Panc1 (cell line): Measurements from ENCODE around the gene LUC7L2. TPM values are rescaled to one million over a fixed set of nuclear protein-coding genes. Genes with fewer than 3 reads are reported as not detected.

Experiments used
- ATAC-seq: fragments of 200-7000 bp; cut with Tn5 transposase; 2 replicates; pipeline ENCODE4 v1.9.1; 2020; ENCODE audit warnings: mild to moderate bottlenecking, moderate library complexity
- BruUV-seq: library from RNA; stranded (reverse); fragments of 400-500 nt; replicated peaks from 2 replicates; lab custom pipeline; 2021; lab: Mats Ljungman, UMichigan
- CTCF ChIA-PET: fragments of 300-600 bp; sonication (Branson Sonifier 250); formaldehyde crosslinking; loops from one replicate; lab custom pipeline; 2022; ENCODE audit warnings: antibody characterized with exemption; lab: Charles Lee
- POLR2A ChIA-PET: fragments of 300-600 bp; sonication (Branson Sonifier 250); formaldehyde crosslinking; loops from one replicate; lab custom pipeline; 2022; ENCODE audit warnings: antibody characterized with exemption; lab: Charles Lee
- DNase-seq: peaks from one replicate; pipeline ENCODE4 v3.0.0-alpha.2; 2010; ENCODE audit warnings: low read depth, low spot score
- H3K27ac ChIP-seq: 2 replicates; pipeline ENCODE4 v1.5.1; 2011; ENCODE audit warnings: mild to moderate bottlenecking, low read length, inconsistent platforms
- H3K27me3 ChIP-seq: fragments of 200-500 bp; sonication (Bioruptor generic); 2 replicates; pipeline ENCODE4 v1.6.0; 2014; ENCODE audit warnings: low read length, inconsistent platforms; ENCODE audit not compliant: control insufficient read depth, insufficient read depth
- H3K36me3 ChIP-seq: fragments of 200-500 bp; sonication (Bioruptor generic); 2 replicates; pipeline ENCODE4 v1.5.1; 2014; ENCODE audit warnings: inconsistent platforms, mild to moderate bottlenecking, low read length, moderate library complexity; ENCODE audit not compliant: control insufficient read depth, insufficient read depth
- H3K4me1 ChIP-seq: 2 replicates; pipeline ENCODE4 v1.5.1; 2011; ENCODE audit warnings: inconsistent platforms, mild to moderate bottlenecking, low read length, moderate library complexity; ENCODE audit not compliant: control insufficient read depth, insufficient read depth
- H3K4me3 ChIP-seq, 2 experiments: 2 replicates each; pipeline ENCODE4 v1.5.1; 2011 to 2012; ENCODE audit warnings: low read depth in 2 of 2, low read length in 2 of 2, mild to moderate bottlenecking in 2 of 2, inconsistent platforms in 1 of 2, moderate library complexity in 1 of 2
- H3K9me3 ChIP-seq: fragments of 200-500 bp; sonication (Bioruptor generic); 2 replicates; pipeline ENCODE4 v1.5.1; 2014; ENCODE audit warnings: low read depth, mild to moderate bottlenecking, inconsistent platforms, low read length, moderate library complexity; ENCODE audit not compliant: control insufficient read depth, insufficient read depth
- CTCF ChIP-seq: fragments of 450-650 bp; IDR thresholded peaks from 2 replicates; pipeline ENCODE4 v1.5.1; 2017; ENCODE audit warnings: mild to moderate bottlenecking
- POLR2AphosphoS5 ChIP-seq: IDR thresholded peaks from 2 replicates; pipeline ENCODE4 v1.6.1; 2012; ENCODE audit warnings: mild to moderate bottlenecking, low read depth, low read length, moderate library complexity
- REST ChIP-seq, 2 experiments: IDR thresholded peaks; 2 replicates each; pipeline ENCODE4 v1.6.1; 2011 to 2012; ENCODE audit warnings: low read depth in 2 of 2, control low read depth in 1 of 2, low read length in 1 of 2, mild to moderate bottlenecking in 1 of 2, moderate library complexity in 1 of 2; ENCODE audit not compliant: insufficient read depth in 1 of 2
- SIN3A ChIP-seq: IDR thresholded peaks from 2 replicates; pipeline ENCODE4 v1.6.1; 2012; ENCODE audit warnings: low read depth, mild to moderate bottlenecking, low read length, moderate library complexity, borderline replicate concordance; ENCODE audit not compliant: insufficient read depth
- TCF7L2 ChIP-seq: IDR thresholded peaks from 2 replicates; pipeline ENCODE4 v1.6.1; 2011; ENCODE audit warnings: mild to moderate bottlenecking, low read depth, low read length, inconsistent platforms
- in situ Hi-C: cut with HindIII; loops from 2 replicates; pipeline ENCODE4 v1.10.0; 2016; ENCODE audit warnings: low sequenced_read_pairs, low pct_unique_long_range_greater_than_20kb
- intact Hi-C: fragments of 100-400 bp; cut with micrococcal nuclease; formaldehyde crosslinking; loops from one replicate; pipeline ENCODE4 v1.10.0; 2022; ENCODE audit not compliant: unreplicated experiment
- total RNA-seq: library from RNA; stranded (reverse); gene quantifications from one replicate; pipeline ENCODE4 v1.2.1, GENCODE V29; 2021; ENCODE audit not compliant: unreplicated experiment

Gene LUC7L2
- total RNA-seq, 1 experiment from 2014 or later: 110 TPM

DNA sequence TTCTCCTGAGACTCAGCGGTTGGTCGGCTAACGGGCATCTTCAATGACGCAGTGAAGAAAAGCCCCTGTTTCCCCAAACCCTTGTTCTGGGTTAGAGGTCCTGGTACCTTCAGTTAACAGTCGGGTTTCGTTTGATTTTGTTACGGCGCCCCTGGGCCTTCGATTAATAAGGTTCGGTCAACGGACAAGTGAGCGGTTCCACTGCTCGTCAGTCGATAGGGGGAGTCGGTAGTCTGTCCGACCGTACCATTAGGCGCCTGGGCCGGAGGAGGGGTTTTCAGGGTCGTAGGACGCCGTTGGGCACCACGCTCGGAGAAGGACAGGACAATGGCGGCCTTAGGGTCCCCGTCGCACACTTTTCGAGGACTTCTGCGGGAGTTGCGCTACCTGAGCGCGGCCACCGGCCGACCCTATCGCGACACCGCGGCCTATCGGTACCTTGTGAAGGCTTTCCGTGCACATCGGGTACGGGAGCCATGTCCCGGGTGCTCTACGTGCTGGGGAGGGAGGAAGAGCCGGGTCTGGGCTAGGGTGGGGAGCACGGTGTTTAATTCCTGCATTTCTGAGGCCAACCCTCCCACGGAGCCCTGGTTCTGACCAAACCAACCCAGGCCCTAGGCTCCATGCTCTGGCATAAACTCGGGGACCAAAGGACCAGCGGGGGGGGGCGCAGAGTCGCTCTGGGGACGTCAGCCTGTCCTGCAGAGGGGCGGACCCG, 18.5 kb upstream of the LUC7L2 start, which contains the start of gene FMC1:
FMC1 (plus strand) TSS at position 280 of the 718 bp plus-strand sequence; CDS start at position 328, 48 bp downstream.
- TF ChIP-seq POLR2AphosphoS5 (peak; percentile 64), CTCF (no peak; the same call in 1 of the 2 replicates), SIN3A (no peak), TCF7L2 (peak; percentile 81; the same call in 1 of the 2 replicates), REST (IDR thresholded peaks at IDR 0.05; ENCODE audit: insufficient read depth in 1 of 2, low read depth in 2 of 2, low read length in 1 of 2) (0 out of 4 replicates have a peak, but pooled peaks of 1 of the 2 experiments have one; percentile 37)
- CTCF ChIA-PET: no interaction called here
- peak within 1 kb of the TSS; percentile 98 for H3K27ac ChIP-seq

DNA sequence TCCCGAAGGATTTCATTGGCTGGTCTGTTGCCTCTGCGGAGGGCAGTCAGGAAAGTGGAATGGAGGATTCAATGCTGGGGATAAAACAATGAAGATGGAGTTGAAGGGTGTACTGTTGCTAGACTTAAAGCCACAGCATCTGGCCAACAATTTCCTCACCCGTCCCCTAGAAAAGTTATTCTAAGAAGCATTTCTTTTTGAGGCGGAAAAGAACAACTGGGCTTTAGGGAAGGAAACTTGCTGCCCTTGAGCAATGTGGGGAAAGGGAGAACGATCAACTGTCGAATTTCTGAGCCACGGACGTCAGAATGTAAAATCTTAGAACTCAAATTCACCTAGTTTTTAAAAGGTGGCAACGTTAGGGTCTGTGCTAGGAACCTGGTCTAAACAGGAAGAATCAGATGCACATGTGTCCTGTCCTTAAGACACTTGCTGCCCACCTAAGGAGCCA, 17.9 kb upstream of the LUC7L2 start:
- H3K36me3 ChIP-seq: peaks cover 3% of the 10 kb centered on the region
- in situ Hi-C loops (no loop called here), intact Hi-C loops (loop anchor here (1.0 kb wide), 1 partner anchor 18 kb away; the partner anchor contains the start of gene LUC7L2)
- ChIA-PET POLR2A (no interaction called here), CTCF (no interaction called here)
- no peak for ATAC-seq
- H3K9me3 ChIP-seq: peaks cover 6% of the 10 kb centered on the region; the same call in 1 of the 2 replicates
- DNase-seq: no peak
- TF ChIP-seq POLR2AphosphoS5: no peak
- TF ChIP-seq CTCF: no peak
- no peak for TF ChIP-seq TCF7L2
- no peak for TF ChIP-seq SIN3A
- no peak for TF ChIP-seq REST (IDR thresholded peaks at IDR 0.05; ENCODE audit: insufficient read depth in 1 of 2, low read depth in 2 of 2, low read length in 1 of 2)
- peak overlapping the region; percentile 69 to 90 for H3K4me3 ChIP-seq
- peak overlapping the region; percentile 98 for H3K27ac ChIP-seq
- H3K27me3 ChIP-seq: no peaks in the 10 kb centered on the region
- H3K4me1 ChIP-seq: peaks cover 8% of the 10 kb centered on the region
- BruUV-seq: TSS peak; percentile 86

More for the DNA sequence above, 18.5 kb upstream of the LUC7L2 start, which contains the start of gene FMC1:
- H3K4me3 ChIP-seq: peak within 1 kb of the TSS; percentile 69 to 90
- BruUV-seq: no TSS peak
- in situ Hi-C loops: no loop called here
- peaks cover 6% of the 10 kb centered on the region; the same call in 1 of the 2 replicates for H3K9me3 ChIP-seq
- H3K4me1 ChIP-seq: peaks cover 8% of the 10 kb centered on the region
- H3K27me3 ChIP-seq: no peaks in the 10 kb centered on the region
- no peaks in the 10 kb centered on the region; the same call in 1 of the 2 replicates for H3K36me3 ChIP-seq
- DNase-seq: peak; percentile 94
- peak; percentile 89 for ATAC-seq
- intact Hi-C loops: loop anchor here (1.0 kb wide), 1 partner anchor 18 kb away; the partner anchor contains the start of gene LUC7L2
- POLR2A ChIA-PET: no interaction called here
